Heart left ventricle (tissue), 13 donors: ENCODE measurements around the gene LAMTOR1.

ENCODE experiments used
- CTCF ChIP-seq, 12 donors: fragments of 200-600 bp; sonication (generic) in 4 of 12; IDR thresholded peaks; one replicate each; pipeline versions ENCODE4 v1.5.0 to v1.8.0; 2018 to 2022; ENCODE audit warnings: antibody characterized with exemption in 12 of 12, mild to moderate bottlenecking in 5 of 12
- POLR2A ChIP-seq, 2 donors: fragments of 450-650 bp; IDR thresholded peaks; one replicate each; pipeline ENCODE4 v1.6.1; 2017; ENCODE audit warnings: antibody characterized with exemption in 2 of 2, mild to moderate bottlenecking in 2 of 2, moderate library complexity in 2 of 2
- donor health status: ischemic (EF 13 %, LVEDD 7.1; RV severe dilation, severe dysfunction).
- donor health status: DM: no; HTN: yes; CAD: no.
- donor health status: DM: no; HTN: no; CAD: no.
- donor health status: ischemic (EF 25% LVEDD 6.9; RV normal size, moderate dysfunction).
- donor health status: ischemic (EF 25% LVEDD 5.7; RV mildly dilated, moderate dysfunction).
- donor health status: ischemic (EF 35%, LVEDD 5.7; RV mildly dilated, moderate dysfunction).
- donor health status: nonischemic (EF 11% LVEDD 7.7; RV severe dilation, severe dysfunction).
- donor health status: DM: yes; HTN: yes; CAD: no.
- donor health status: PGD.
- donor health status: ischemic (EF 29% LVEDD 5.4; RV normal size, mild dysfunction).
- donor health status: nonischemic (EF 23%, LVEDD 6.1; RV moderate dilation, normal function).

GRCh38 chr11:72102946-72103753, at the start of gene LAMTOR1:
- peak in 9 of 12 donors; percentile 29 to 60 (median 48) for TF ChIP-seq CTCF (IDR thresholded peaks at IDR 0.05)
- TF ChIP-seq POLR2A (IDR thresholded peaks at IDR 0.05), result peak in 1 of 2 donors; percentile 64
